Dermis blood vessel endothelial cell (primary cell): ENCODE measurements around the gene FOXF1. TPM values are rescaled to one million over a fixed set of nuclear protein-coding genes. Genes with fewer than 3 reads are reported as not detected.

Source experiments
- DNase-seq: peaks from one replicate; pipeline ENCODE4 v3.0.0; 2010
- total RNA-seq: library from RNA; depleted of rRNA; stranded (reverse); fragments of >200 nt; gene quantifications from 2 replicates; pipeline ENCODE4 v1.2.3, GENCODE V29; 2014

FOXF1 gene
- total RNA-seq, 1 donor from 2014 or later: 0.17 TPM

DNA sequence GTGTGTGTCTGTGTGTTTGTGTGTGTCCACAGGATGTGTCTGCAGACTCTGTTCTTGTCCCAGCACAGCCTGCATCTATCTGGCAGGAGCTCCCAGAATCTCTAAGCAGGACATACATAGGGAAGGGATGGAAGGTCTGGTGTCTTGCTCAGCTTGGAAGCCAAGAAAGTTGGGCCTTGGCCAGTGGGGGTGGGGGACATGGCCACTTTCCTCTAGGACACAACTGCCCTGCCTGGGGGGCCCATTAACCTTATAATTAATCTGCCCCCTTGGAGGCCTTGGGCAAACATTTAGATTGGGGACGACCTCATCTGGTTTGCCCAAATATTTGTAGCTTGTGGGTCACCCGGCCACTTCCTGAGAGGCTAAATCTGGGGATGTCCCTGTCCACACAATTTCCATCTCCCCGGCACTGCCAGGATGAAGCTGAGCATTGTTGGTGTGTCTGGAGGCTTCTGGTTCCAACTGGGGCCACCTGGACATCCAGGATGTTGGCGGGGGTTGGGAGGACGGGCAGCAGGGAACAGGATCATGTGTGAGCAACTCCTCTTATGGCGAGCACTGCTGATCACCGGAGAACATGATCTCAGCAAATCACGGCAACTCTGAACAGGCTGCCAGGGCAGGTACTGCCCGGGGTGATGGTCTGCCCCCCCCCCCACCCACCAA lies 17.2 kb upstream of the FOXF1 start:
- DNase-seq: no peak

DNA sequence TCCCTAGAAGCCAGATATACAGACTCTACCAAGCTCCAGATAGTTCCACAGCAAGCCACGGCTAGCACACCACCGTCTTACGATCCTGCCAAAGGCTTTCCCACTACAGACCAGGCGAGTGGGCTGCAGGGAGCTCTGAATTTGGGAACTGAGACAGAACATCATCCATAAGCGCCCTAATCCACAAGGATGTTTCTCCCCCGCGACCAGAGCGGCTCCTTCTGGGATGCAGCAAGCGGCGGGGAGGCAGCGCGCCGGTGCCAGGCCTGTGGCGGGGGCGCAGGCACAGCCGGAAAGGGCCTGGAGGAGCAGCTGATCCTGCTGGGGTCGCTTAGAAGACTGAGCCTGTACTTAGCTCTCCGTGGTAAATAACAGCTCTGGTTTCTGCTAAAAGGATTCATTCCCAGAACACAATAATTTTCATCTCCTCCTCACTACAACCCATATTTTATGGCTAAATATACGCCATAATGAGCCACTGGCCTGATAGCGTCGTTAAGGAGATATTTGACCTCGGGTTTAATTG lies 16.2 kb upstream of the FOXF1 start:
- DNase-seq: no peak

DNA sequence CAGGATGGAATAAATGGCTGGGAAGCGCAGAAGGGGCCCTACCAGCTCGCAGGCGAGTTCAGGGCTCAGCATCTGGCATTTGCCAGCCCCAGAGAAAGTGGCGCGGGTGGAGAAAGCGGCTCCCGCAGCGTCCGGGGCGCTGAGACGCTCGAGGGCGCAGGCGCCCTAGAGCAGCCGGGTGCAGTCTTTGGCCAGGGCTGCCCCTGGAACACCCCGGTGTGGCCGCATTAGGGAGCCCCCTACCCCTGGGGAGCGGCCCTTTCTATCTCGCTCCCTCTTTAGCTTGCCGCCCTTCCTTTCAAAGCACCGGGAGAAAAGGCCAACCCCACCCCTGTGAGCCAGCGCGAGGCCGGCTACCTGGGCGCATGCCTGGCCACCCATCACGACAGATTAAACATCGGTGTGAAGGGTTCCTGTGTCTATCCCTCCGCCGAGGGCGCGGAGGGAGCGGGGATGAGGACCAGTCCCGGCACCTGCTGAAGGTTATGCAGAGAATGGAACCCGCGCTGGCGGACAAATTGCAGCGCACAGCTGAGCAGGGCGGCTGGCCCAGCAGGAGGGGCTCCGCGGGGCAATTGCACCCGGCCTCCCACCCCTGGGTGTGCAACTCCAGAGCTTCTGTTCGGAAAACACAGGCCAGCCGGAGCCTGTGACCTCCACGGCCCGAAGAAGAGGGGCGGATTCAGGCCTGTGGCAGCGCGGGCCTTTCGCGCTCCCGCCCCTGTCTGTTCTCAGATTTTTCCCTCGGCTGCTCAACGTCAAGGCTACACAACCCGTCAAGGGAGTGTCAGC lies 15.6 kb upstream of the FOXF1 start:
- DNase-seq: no peak

DNA sequence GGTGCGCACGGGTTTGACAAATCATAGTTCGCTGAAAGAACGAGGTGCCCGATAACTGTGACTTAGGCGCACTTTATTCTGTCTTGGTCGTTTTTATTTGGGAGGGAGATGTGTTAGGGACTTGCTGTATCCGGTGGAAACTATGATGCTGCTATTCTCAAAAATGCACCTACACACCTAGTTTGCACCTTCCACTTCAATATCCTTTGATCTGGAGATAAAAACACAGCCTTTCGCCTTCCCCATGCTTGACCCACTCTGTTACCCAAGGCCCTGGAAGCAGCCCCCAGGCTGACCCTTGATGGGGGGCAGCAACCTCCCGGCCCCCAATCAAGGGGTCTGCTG lies 15.0 kb upstream of the FOXF1 start:
- no peak for DNase-seq

DNA sequence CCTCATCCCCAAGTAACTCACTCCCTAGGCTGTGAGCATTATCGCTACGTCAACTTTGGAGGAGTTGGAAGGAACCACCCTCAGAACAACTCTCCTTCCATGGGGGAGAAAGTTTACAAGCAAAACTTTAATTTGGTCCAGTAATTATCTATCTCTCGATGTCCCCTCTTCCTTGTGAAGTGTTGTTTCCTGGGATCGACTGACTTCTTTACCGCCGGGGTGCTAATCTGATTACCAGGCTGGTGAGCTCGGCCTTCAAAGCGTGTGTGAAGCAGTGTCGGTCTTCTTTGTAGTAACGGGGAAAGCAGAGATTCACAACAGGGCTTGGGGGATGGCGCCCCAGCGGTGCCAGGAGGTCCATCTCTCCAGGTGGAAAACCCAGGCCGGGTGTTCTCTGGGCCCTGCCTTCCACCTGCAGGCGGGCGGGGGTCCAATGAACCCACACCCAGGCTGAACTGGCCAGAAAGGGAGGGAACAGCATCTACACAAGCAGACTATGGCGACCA lies 14.5 kb upstream of the FOXF1 start:
- no peak for DNase-seq

DNA sequence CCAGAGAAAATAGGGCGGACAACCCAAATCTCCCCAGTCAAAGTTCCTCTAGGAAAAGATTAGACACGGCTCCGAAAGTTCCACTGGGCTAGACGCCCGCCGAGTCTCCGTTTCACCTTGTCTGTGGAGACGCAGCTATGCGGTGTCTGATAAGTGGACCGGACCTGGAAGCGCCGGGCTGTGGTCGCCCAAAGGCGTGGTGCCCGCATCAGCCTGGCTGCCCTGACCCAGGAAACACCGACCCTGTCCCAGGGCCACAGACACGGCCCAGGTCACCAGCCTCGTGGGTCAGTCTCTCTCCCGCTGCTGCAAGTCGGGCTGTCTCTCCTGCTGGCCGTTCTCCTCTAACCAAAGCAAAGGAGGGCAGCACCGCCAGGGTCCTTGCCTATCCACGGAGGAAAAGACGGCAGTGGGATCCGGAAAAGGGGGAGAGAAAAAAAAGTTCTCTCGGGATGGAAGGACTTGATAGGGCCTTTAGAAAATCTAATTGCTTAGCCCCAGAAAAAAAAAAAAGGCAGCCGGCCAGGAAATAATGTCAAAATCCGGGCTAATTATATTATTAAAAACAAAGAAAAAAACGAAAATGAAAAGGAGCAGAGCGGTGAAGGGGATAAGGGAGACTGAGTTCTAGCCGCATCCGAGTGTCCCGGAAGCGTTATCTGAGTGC lies 13.9 kb upstream of the FOXF1 start:
- DNase-seq: no peak

DNA sequence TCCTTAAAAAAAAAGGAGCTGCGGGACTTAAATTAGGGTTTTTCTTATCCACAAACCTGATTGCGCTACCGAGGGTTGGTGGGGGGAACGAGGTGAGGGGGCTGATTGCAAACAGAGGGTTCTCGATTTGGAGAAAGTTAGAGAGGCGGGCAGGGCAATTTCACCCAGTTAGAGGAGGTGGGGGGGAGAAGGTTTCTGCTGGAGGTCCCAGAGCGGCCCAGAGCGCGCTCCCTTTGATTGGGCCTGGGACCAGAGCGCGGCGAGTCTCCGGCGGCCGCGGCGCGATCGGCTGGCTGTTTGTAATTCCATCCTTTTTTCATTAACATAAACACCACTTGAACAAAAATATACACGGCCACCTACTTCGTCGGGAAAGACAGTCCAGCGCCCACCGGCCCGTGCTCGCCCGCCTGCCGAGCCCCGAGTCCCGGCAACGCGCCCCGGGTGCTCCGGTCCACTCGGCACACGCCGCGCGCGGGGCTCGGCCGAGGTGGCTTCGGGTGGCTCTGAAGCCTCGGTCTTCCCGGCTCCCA lies 13.3 kb upstream of the FOXF1 start:
- no peak for DNase-seq

DNA sequence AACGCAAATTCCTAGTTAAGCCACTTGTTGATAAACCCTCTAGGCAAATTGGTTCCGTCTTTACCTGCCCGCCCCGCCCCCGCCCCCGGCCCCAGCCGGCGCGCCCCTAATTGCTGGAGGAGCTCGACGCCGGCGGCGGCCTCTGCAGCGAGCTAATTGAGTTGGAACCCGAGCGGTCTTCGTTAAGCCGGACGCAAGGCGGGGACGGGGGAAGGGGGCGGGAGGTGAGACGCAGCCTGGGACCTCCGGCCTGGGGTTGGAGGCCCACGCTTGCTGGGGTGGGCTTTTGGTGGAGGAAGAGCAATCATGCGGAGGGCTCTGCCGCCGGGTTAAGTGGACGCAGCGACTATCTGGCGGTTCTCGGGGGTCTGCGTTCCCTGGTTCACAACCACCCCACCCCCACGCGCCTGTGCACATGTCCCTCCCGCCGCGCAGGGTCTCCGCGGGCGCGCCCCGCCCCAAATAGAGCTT lies 12.7 kb upstream of the FOXF1 start:
- DNase-seq: no peak

DNA sequence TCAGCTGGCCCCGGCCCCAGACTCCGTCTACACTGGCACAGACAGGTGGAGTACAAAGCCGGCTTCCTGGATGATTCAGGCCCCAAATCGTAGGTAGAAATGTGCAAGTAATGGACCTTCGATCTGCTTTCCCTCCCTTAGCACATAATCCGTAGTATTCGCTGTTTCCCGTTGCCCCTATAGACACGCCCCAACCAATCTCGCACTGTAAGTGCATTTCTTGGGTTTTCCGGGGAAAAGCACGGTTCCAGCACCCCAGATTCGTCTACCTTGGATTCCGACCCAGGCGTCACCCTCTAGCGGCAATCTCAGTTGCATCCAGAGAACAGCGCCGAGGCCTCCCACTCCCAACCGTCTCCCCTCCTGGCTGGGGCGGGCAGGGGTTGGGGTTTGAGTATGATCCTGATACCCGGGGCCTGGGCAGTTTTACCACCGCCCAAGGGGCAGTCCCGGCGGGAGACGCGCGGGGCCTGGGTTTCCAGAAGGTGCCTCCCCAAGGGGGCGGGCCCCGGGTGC lies 12.1 kb upstream of the FOXF1 start:
- DNase-seq: no peak

DNA sequence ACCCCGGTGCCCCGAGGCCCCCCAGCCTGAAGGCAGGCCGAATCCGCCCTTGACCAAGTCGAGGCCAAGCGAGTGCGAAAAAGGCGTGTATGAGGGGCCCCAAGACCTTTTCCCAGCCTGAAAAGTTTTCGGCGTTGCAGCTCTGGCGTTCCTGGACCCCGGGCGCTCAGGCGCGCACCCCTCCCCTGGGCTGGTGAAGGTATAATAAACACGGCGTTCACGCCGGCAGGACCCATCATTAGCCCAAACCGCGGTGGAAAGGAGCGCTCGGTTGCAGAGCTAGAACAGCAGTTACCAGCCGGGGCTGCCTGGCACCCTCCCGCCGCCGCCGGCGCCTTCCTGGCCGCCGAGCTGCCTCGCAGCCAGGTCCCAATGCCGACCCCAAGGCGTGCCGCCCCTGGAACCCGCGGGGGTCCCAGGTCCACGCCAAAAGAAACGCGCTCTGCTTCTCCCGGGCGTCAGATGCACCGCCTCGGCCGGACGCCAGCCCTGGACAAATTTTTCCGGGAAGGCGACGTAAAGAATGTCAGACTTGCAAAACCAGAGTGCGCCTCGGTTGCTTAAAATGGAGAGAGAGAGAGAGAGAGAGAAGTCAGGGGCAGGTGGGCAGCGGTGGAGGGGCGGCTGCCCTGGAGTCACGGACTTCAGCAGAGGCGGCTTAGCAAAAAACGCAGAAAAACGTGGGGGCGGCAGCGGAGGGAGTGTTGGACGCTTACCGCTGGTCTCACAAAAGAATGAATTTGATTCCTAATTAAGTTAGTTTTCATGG lies 11.5 kb upstream of the FOXF1 start:
- no peak for DNase-seq

DNA sequence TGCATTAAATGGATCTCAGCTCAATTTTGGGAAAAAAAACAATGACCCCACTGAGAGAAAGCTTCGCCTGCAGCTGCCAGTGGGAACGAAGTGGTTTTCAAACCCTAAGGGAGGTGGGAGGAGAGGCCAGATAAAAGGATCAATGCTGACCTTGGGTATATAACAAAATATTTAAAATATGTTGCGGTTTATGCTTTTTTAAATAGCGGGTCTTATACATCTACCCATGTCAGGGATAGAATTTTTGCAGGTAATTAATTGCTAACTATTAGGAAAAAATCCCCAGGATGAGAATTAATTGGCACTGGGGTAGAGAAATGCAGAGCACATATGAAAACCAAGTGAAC lies 10.9 kb upstream of the FOXF1 start:
- no peak for DNase-seq

DNA sequence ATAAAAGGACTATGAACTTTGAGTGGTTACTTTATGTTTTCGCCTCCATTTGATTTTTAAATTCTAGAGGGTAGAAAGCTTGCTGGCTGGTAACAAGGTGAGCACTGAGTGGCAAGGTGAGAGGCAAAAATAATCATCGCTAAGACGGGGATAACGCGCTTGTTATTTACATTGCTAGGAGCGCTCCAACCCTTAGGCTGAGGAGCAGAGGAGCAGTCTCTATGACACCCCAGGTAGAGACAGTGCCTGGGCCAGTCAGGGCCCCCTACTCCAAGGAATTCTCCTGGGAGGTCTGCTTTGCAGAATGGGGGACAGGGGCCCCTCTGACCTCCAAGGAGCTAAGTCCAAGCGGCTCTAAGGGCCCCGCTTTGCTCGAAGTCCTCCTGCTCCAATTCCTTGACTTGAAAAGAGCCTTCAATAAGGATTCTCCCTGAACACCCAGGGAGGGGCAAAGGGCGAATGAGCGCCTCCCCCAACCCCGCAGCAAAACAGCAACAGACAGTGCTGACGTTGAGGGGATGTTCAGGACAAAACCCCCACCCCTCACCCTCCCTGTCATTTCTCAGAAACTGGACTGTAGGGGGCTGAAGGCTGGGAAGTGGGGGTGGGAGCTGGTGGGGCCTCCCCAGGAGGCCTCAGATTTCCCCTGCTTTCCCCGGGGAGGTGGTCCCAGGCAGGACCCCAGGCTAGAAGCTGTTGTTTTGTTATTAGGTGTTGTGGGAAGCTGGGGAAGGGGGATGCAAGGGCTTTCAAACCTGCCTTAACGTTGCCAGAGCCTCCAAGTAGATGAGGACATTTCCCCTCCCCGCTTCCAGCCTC lies 10.2 kb upstream of the FOXF1 start:
- no peak for DNase-seq

DNA sequence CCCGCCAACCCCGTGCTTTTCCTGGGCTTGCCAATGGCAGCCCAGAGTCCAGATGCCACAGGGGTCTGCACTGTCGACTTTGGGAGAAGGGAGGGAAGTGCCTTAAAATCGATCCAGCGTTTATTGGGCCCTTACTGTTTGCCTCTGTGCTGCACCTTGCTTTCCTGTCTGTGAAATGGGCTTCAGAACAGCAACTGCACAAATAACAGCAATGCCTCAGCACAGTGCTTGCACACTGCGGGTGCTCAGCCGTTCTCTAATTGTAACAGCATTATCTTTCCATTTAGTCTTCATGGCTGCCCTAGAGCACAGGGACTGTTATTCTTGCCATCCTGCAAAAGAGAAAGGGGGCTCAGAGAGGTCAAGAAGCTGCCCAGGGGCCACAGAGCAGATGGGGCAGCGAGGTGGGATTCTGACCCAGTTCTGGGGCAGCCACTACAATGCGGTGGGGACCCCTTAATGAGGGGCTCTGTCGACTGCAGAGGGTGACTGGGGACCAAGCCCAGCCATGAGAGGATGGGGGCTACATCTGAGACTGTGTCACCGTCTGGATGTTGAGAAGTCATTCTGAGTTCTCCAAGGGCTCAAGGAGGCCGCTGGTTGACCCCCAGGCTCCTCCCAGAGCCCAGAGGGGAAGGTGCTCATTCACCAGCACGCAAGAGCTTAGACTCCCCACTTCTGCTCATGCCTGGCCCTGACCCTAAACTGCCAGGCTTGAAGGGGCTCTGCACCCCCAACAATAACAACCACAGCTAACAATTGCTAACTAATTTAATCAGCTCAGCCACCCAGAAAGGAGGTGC lies 9.4 kb upstream of the FOXF1 start:
- DNase-seq: no peak

DNA sequence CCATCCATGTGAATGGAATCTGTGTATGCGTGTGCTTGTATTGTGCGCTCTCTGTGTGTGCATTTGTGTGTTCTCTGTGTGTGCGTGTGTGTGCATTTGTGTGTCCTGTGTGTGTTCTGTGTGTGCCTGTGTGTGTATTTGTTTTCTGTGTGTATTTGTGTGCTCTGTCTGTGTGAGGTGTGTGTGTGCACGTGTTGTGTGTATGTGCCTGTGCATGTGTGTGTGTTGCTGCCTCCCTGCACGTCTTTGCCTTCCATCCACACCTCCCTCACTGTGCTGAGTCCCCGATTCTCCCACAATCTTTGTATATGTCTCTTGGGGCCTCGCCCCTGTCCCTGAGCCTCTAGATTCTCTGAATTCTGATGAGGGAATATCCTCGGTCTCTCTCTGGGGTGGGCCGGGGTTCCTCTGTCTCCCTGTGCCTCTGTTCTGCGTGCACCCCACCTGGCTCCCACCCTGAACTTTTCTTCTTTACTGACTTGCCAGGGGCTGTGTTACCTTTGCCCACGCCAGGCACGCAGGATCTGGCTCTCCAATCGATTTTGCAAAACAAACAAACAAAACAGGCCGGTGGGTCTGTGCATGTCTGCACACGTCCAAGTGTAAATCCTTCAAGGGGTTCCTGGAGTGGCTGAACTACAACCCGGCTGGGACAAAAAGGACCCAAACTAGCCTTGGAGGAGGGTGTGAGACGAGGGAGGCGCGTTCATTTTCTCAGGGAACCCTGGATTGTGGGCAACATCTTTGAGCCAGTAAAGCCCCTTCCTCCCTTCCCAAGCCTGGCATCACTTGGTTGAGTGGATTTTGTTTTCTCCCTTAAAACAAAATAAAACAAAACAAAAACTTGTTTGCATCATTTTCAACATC lies 8.1 kb upstream of the FOXF1 start:
- no peak for DNase-seq

DNA sequence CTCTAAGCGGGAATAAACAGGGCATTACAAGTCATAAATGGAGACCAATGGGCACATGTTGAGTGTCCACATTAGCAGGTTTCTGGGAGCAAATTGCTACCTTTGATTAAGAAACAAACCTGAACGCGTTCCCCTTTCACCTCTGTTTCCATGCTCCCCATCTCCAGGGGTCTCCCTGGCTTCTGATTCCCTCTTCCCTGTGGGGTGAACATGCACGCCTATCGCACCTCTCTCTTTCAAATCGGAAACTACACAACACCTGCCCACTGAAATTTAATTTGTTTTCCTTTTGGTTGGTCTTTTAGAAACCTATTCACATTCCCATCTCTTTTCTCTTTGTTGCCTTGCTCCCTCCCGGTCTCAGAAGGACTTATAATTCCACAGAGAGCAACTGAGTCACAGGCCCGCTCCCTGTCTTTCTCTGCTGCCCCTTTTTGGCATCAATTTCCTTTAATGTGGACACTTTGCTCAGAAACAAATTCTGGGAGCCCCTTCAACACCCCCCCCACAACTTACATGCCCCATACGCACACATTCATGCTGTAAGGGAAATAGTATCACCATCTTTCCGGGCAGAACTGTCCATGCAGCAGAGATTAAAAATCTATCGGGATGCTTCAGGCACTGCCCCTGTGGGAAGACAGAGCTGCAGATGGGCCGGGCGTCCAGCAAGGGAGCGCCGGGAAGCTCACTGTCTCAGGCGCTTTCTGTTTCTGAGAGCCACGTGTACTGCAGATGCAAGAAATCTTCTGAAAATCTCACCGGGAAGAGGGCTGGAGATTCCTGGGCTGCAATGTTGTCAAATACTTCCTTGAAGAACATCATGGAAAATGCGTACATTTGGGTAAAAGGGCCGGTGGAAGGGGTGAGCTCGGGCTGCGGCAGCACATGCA lies 7.2 kb upstream of the FOXF1 start:
- no peak for DNase-seq

DNA sequence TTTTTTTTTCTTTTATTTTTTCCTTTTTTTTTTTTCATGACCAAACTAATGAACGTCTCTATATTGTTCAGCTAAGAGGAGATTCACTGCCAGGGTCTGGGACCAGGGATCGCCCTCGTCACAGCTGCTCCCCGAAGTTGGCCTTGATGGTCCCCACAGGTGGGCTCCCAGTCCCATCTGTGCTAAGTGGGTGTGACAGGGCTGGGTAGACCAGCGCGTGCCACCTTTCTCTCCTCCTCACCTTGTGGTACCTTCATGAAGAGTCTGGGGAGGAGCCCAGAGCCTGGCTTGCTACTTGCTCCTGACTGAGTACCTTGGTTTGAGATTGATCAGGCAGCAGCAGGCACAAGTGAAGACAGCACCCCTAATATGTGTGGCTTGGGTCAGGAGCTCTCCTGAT lies 6.5 kb upstream of the FOXF1 start:
- DNase-seq: no peak

DNA sequence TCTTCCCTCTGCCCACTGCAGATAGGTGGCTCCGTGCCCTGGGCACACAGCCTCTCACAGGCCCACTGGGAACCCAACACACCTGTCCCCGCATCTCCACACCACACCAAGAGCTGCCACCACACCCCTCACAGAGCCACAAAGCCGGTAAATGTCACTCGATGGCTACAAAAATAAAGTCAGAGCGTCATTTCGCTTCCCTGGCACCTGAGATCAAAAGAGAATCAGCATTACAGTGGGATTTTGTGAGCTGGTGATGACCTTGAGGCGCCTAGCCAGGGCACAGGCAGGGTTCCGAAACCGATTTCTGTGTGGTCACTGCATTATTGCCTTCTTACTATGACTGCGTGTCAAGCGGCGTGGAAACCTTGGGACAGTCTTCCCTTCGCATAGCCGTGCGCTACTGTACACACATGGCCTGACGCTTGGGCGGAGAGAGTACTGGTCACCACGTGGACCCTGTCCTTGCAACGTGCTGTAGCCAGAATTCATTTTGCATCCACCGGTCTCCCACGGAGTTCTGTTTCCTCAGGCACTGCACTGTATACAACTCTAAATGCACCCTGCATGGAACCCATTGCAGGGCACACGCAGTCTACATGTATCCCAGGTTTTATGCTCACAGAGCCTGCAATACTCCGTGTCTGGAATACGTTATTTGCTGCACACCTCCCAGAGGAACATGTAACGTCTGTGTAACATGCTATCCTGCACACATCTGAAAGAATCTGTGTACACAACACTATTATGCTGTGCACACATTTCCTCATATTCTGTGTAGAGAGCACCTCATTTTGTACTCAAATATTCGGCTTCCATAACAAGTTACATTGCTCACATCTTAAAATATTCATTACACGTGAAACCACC lies 5.8 kb upstream of the FOXF1 start:
- no peak for DNase-seq
